ENCODE measurements around the gene PRKCH. TPM values are rescaled to one million over a fixed set of nuclear protein-coding genes. Genes with fewer than 3 reads are reported as not detected.

Gene PRKCH
- total RNA-seq, 1 experiment from 2014 or later, result 5.2 TPM

DNA sequence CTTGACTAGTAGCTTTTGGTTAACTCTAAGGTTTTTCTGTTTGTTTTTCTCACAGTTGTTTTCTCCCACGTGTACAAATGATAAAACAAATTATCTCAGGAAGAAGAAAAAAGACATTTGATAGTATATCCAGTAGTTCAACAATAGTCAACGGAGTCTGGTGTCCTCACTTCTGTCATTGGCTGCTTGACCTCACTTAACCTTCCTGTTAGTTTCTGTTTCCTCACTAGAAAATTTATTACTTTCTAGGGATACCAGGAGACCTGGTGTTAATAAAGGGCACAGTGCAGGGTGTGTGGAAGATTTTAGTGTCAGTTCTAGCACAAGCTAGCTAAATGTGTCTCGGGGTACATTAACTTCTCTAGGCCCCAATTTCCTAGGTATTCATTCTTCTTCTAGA is 116.0 kb downstream of the PRKCH start:
- Mint-ChIP-seq H3K4me1 (peaks cover 21 to 23% of the 10 kb centered on the region in 2 experiments), H3K27ac (no peak overlapping the region), H3K4me3 (no peak overlapping the region), H3K9me3 (no peaks in the 10 kb centered on the region), H3K27me3 (ENCODE audit: low read depth) (no peaks in the 10 kb centered on the region), H3K36me3 (ENCODE audit: insufficient read depth in 1 of 3, low read depth in 3 of 3) (no peaks in the 10 kb centered on the region)
- Histone ChIP-seq H3K27ac (ENCODE audit: insufficient read length, low read depth, low read length) (no peak overlapping the region), H3K4me2 (ENCODE audit: insufficient read depth, insufficient read length, low read length) (no peak overlapping the region), H3K18ac (ENCODE audit: insufficient read length, low read depth, low read length) (no peak overlapping the region), H3K9ac (ENCODE audit: extremely low read depth, insufficient read length, low read length) (no peak overlapping the region), H3K27me3 (ENCODE audit: insufficient read depth, low read length) (no peaks in the 10 kb centered on the region), H2BK20ac (ENCODE audit: low read depth, low read length, poor library complexity, severe bottlenecking) (no peak overlapping the region), H2AK5ac (ENCODE audit: insufficient read length, low read length) (no peak overlapping the region), H4K20me1 (ENCODE audit: control insufficient read depth, insufficient read depth, insufficient read length) (no peaks in the 10 kb centered on the region), H2BK120ac (ENCODE audit: low read depth, low read length, poor library complexity, severe bottlenecking) (no peak overlapping the region), H4K5ac (ENCODE audit: insufficient read length, low read depth, low read length) (no peak overlapping the region), H3K23ac (ENCODE audit: insufficient read length, low read depth, low read length) (no peak overlapping the region), H4K91ac (ENCODE audit: insufficient read length, low read depth, low read length) (no peak overlapping the region), H2BK15ac (ENCODE audit: low read depth, low read length) (no peak overlapping the region), H2BK5ac (ENCODE audit: insufficient read length, low read length) (no peak overlapping the region), H3K79me2 (ENCODE audit: insufficient read depth, low read length) (no peaks in the 10 kb centered on the region; the same call in 1 of the 2 replicates), H3T11ph (ENCODE audit: low read length) (no peak overlapping the region), H3K56ac (ENCODE audit: insufficient read length, low read depth, low read length) (no peak overlapping the region), H4K8ac (replicated peaks; ENCODE audit: insufficient read length, low read depth, low read length) (no peak overlapping the region), H2BK12ac (ENCODE audit: insufficient read length, low read depth, low read length) (no peak overlapping the region), H2AFZ (ENCODE audit: low read length) (no peak overlapping the region), H3K23me2 (ENCODE audit: insufficient read length, low read depth, low read length, poor library complexity, severe bottlenecking) (no peaks in the 10 kb centered on the region), H3K4me1 (ENCODE audit: insufficient read depth, low read length) (peaks cover 10% of the 10 kb centered on the region; the same call in 1 of the 2 replicates), H3K4ac (ENCODE audit: low read depth, low read length) (no peak overlapping the region), H3K14ac (ENCODE audit: insufficient read depth, low read length) (no peak overlapping the region), H3K79me1 (ENCODE audit: insufficient read depth, low read depth, low read length, poor library complexity, severe bottlenecking) (no peaks in the 10 kb centered on the region), H3K9me3 (ENCODE audit: control insufficient read depth, low read depth, low read length) (no peaks in the 10 kb centered on the region)
- DNase-seq, result no peak
- no CpG with 5 or more reads among the region's 3 CpGs for WGBS (ENCODE audit: extremely low coverage, insufficient read length, low lambda C conversion rate)
- TF ChIP-seq, protein P1, sequence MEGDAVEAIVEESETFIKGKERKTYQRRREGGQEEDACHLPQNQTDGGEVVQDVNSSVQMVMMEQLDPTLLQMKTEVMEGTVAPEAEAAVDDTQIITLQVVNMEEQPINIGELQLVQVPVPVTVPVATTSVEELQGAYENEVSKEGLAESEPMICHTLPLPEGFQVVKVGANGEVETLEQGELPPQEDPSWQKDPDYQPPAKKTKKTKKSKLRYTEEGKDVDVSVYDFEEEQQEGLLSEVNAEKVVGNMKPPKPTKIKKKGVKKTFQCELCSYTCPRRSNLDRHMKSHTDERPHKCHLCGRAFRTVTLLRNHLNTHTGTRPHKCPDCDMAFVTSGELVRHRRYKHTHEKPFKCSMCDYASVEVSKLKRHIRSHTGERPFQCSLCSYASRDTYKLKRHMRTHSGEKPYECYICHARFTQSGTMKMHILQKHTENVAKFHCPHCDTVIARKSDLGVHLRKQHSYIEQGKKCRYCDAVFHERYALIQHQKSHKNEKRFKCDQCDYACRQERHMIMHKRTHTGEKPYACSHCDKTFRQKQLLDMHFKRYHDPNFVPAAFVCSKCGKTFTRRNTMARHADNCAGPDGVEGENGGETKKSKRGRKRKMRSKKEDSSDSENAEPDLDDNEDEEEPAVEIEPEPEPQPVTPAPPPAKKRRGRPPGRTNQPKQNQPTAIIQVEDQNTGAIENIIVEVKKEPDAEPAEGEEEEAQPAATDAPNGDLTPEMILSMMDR (conservative IDR thresholded peaks at IDR 0.05), result no peak
